SIG-M5 treated with dmso at 0.1 percent for 504 hours (cell line): ENCODE measurements around the gene TLE4.

Experiments used
- DNase-seq: peaks from one replicate; lab custom pipeline; 2025; ENCODE audit not compliant: unreplicated experiment; lab: John Stamatoyannopoulos, UW

The TLE4 gene

GRCh38 chr9:79660615-79661014, 88.8 kb downstream of the TLE4 start:
- DNase-seq = no peak

GRCh38 chr9:79661279-79661678, 89.5 kb downstream of the TLE4 start:
- DNase-seq = no peak

GRCh38 chr9:79661886-79662536, 90.2 kb downstream of the TLE4 start:
- DNase-seq = no peak

GRCh38 chr9:79662537-79662956, 90.8 kb downstream of the TLE4 start:
- DNase-seq = no peak

DNA sequence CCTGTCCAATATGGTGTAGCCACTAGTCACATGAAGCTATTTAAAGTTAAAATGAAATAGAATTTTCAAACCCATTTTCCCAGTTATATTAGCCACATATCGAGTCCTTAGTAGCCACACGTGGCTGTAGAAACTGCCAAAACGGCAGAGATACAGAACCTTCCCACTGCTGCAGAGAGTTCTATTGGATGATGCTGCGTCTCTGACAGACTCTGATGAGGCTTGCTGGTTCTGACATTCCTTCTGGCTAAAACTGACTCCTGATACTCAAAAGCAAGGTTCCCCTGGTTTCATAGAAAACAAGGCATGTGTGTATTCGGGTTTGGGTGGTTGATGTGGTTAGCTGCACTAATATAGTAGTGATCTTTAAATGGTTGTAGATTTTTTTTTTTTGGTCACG, 91.5 kb downstream of the TLE4 start:
- DNase-seq = no peak

DNA sequence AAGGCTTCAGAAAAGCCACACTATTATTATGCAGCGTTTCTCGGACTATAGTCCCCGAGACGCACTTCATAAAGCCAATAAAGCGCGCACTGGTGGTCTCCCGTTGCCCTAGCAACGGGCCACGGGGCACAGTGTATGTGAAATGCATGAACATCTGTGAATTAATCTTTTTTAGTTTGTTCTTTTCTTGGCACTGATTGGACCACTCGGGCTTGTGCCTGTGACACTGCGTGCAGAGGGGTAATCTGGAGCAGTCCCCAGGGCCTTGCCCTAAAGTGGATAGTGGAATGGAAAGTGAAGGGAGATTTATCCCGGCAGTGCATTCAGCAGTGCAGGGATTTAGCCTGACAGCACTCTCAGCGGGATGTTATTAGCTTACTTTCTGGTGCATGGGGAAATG, 92.1 kb downstream of the TLE4 start:
- DNase-seq = no peak

DNA sequence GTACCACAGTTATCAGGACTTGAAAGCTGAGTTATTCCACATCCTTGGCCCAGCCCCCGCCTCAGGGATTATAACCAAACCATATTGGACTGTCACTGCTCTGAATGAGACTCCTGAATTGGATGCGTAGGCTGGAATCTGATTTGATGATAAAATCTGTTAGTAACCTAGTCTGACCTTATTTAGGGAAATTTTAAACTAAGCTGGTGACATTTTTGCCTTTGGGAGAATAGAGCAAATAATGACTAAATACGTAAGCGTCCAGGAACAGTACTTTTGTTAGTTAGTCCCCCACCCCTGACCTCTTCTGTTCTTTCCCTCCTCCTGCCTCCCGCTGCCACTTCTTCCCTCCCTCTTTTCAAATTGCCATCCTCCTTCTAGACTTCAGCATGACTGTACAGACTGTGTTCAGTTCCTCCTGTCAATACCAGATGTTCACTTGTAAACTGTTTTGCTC, 92.6 kb downstream of the TLE4 start:
- DNase-seq = peak; percentile 35

DNA sequence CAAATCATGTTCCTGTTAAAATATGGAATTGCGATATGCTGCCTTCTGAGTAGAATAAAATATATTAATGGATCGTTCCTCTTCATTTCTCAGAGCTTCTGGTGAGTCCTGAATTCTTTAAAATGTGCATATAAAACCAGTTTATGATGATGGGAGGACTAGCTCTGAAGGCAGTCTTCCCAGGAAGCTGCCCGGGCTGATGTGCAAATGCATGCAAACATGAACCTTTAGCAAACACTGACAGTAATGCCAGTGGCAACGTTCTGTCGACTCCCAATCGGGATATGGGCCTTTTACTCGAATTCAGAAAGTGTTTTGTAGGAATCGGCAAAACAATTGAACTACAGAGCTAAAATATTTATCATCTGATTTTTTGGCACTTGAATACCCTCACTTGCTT, 93.6 kb downstream of the TLE4 start:
- no peak for DNase-seq

DNA sequence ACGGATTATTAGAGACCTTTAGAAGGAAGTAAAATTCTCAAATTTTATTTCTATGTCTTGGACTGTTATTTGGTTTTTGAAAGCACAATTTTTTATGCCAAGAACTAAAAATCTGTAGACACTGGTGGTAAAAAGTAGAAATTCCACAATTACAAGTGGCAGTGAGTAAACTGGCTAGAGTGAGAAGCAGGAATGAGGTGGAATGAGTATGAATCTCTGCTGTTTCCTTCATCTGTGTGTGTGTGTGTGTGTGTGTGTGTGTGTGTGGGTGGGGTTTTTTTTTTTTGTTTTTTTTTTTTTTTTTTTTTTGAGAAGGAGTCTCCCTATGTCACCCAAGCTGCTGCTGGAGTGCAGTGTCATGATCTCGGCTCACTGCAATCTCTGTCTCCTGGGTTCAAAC, 94.2 kb downstream of the TLE4 start:
- no peak for DNase-seq

DNA sequence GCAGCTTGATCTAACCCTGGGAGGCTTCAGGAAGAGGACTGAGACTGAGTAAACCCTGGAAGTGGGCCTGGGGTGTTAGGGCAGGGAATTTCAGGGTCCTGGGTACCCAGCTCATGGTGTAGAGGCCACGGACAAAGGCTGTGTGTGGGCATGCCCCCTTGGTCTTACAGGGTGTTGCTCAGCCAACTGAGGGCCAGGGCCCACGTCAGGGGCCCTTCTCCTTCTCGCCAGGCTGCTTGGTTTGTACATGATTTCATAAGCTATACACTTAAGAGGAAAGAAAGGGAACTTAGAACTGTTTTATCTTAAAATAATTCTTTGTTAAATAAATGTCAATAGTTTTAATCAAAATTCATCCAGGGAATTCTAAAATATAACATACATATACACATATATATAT, 95.4 kb downstream of the TLE4 start:
- DNase-seq = no peak

GRCh38 chr9:79667817-79668436, 96.2 kb downstream of the TLE4 start:
- DNase-seq = no peak

GRCh38 chr9:79668956-79669355, 97.2 kb downstream of the TLE4 start:
- DNase-seq = no peak

- no peak for DNase-seq
These were observed 98.7 kb downstream of the TLE4 start for GRCh38 chr9:79670269-79670961.

GRCh38 chr9:79671558-79671957, 99.8 kb downstream of the TLE4 start:
- no peak for DNase-seq

GRCh38 chr9:79672236-79672635, 100.5 kb downstream of the TLE4 start:
- no peak for DNase-seq

DNA sequence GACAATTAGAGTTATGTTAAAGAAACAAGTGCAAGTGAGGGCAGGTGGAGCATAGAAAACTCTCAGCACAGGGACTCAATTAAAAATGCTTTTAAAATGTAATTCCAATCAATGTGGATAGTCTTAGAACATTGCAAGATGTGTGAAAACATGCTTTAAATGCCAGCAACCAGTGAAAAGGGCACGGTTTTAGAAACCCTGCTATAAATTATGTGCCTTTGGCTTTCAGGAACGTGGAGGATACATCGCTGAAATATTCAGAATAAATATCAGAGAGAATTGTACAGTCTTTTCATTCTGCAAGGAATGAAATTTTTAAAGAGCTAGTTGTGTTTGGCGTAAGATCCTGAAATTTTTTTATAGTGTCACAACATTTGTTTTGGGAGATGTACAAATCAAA, 101.1 kb downstream of the TLE4 start:
- DNase-seq = no peak

DNA sequence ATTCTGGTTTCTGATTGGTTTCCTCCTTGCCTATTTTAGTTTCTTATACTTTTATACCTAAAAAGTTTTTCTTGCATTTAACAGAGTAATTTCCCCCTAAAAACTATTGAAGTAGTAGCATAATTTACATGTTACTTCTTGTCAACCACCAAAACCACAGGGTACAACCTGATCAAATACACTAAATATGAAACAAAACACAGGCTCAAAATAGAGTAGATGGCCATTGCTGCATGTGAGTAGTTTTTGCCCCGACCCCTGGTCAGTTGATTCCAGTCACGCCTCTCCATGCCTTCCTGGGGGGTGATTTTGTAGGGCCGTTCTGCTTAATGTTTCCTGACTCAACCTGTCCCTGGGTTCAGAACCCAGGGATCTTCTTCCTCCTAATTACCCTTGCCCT, 101.8 kb downstream of the TLE4 start:
- no peak for DNase-seq

- no peak for DNase-seq
These were observed 102.5 kb downstream of the TLE4 start for GRCh38 chr9:79674052-79674777.

- no peak for DNase-seq
These were observed 109.8 kb downstream of the TLE4 start for GRCh38 chr9:79681576-79681975.

GRCh38 chr9:79682076-79682736, 110.4 kb downstream of the TLE4 start:
- DNase-seq = no peak

DNA sequence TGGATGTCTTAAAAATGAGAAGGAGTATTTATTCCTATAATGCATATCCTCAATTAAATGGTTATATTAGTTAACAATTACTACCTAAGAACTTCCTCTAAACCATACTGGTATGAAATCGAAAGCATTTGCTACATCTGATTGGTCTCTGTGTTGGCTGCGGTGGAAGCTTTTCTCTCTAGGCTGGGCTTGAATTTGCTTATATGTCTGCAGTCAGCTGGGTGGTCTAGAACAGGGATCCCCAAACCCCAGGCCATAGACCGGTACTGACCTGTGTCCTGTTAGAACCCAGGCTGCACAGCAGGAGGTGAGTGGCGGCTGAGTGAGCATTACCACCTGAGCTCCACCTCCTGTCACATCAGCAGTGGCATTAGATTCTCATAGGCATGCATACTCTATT, 112.3 kb downstream of the TLE4 start:
- no peak for DNase-seq
